Stimulated activated CD8-positive, alpha-beta memory T cell treated with anti-CD3 and anti-CD28 coated beads, Interleukin-15, amount 100 ng/mL, for 1 hour (primary cell): ENCODE data around the gene LRRTM4.
"Not testable (repeated sequence)": the region's sequence is repeated elsewhere in the genome, so short reads cannot be mapped to it uniquely, and the experiment has no call there.

Experiments
- DNase-seq: peaks from one replicate; pipeline ENCODE4 v3.0.0-alpha.2; 2020; ENCODE audit warnings: low read depth

Gene LRRTM4

DNA sequence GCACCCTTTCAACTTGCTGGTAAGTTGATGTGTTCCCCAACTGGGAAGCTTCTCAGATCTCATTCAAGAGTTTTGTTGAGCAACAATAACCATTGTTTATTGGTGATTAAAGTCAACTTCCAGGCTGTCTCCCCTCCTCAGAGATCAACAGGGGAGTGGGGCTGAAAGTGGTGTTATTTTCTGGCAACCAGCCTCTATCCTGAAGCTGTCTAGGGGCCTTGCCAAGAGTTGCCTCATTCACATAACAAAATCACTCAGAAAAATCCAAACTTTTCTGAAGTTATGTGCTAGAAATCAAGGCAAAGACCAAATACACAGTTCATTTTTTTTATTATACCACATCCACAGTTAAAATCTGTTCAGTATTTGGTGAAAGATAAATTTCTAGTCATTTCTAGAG lies 788.4 kb downstream of the LRRTM4 start:
- DNase-seq: no peak

DNA sequence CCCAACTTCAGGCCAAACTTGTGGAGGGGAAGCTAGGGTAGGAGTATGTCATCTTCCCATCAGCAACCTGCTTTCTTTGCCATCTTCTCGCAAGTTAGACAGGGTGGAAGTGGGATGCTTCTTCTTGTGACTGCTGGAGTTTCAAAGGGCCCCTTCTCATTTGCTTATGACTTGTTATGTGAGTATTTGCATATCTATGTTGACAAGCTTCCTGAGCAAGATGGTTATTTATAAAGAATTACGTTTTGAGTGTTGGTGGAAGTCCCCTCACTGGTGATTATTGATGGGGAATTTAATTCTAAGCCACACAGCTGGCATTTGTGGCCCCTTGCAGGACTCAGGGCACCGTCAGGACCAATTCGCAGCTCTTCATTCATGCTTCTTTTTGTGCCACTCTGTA lies 791.0 kb downstream of the LRRTM4 start:
- no peak for DNase-seq

DNA sequence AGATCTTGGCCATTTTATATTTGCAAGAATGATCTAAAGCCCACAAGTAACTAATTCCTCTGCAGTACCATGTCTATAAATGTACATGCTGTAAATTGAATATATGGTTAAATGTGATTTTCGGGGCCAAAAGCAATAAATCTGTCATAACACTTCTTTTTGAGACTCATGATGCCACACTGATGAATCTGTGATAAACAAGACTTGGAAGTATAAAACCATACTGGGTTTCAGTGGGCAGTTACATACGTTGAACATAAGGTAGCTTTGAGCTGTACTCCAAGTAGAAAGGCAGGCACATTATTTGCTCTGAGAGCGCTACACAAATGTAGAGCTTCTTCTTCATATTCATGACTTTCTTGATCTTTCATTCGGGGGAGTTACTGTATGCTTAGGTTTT lies 792.2 kb downstream of the LRRTM4 start:
- no peak for DNase-seq

DNA sequence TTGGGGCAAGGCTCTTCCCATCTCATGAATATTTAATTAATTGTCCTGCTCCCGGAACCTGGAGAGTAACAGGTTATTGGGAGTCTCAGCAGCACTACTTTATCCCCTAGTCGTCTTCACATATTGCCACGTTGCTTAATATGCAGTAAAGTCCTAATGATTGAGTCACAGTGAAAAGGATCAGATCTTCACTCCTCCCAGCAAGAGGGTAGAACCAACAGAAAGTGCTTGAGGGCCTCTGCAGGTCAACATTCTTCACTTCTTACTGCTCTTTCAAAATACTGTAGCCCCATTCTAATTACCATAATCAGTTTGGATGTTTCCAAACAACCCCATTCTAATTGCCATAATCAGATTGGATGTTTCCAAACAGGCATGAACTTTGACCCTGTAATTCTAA lies 801.0 kb downstream of the LRRTM4 start:
- no peak for DNase-seq

DNA sequence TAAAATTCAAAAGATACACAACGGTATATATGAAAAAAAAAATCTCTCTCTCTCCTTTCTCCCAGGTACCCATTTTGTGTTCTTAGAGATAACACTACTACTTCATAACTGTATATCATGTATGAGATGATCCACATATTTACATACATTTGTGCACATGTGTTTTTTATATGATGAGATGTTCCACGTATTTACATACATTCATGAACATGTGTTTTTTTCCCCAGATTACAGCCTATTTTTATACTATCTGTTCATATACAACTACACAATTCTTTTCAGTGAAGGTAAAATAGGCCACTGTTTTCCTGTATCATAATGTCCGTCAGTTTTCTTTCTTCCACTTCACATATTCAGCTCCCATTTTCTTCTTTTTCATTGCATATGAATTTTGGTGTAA lies 808.9 kb downstream of the LRRTM4 start:
- no peak for DNase-seq

DNA sequence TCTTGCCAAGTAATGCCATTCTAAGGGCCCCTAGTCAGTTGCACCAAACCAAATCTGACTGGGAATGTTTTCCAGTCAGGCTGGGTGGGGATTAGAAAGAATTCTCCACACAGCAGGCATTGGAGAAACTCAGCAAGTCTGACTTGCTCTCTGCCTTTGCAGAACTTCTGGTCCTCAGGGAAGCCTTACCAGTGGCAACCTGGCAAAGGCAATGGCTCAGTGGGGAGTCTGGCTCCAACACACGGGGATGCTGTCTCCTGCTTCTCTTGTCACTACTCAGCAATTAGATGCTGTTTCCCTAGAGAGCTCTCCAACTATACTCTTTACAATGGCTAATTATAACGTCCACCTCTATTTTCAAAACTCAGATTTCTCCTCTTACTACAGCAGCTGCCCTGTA lies 810.7 kb downstream of the LRRTM4 start:
- no peak for DNase-seq

DNA sequence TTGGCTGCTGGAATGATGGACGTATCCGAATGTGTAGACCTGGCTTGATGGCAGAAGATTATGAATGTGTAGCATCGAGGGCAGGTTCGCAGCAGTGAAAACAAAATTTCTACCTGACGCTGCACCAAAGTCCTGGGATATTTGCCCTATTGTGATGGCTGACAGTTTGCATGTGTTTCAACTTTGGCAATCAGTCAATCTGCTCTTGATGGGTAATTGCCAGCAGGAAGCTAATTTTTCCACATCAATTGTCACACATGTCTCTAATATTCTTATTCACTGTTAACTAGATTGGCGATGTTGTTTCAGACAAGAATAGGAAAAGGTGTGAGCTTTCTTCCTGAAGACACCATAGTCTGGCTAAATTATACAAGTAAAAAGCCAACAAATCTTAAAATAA lies 821.3 kb downstream of the LRRTM4 start:
- DNase-seq: no peak

DNA sequence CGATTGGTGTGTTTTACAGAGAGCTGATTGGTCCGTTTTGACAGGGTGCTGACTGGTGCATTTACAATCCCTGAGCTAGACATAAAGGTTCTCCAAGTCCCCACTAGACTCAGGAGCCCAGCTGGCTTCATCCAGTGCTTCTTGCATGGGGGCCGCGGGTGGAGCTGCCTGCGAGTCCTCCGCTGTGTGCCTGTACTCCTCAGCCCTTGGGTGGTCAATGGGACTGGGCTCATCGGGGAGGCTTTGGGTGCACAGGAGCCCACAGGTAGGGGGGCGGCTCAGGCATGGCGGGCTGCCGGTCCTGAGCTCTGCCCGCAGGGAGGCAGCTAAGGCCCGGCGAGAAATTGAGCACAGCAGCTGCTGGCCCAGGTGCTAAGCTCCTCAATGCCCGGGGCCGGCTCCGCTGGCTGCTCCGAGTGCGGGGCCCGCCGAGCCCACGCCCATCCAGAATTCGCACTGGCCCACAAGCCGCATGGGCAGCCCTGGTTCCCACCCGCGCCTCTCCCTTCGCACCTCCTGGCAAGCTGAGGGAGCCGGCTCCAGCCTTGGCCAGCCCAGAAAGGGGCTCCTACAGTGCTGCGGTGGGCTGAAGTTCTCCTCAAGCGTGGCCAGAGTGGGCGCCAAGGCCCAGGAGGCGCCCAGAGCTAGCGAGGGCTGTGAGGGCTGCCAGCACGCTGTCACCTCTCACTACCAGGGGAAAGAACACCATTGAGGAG lies 824.0 kb downstream of the LRRTM4 start:
- DNase-seq: not testable (repeated sequence)
